Sigmoid colon (tissue), 7 donors: ENCODE data around the gene IRF7. TPM values are rescaled to one million over a fixed set of nuclear protein-coding genes. Genes with fewer than 3 reads are reported as not detected.
A peak's percentile ranks its signal among the peaks of the same experiment; 100 is the strongest.

Source experiments
- DNase-seq: peaks from one replicate; pipeline ENCODE4 v3.0.0-alpha.2; 2019
- H3K27ac ChIP-seq, 4 donors: fragments of 200-600 bp; sonication (generic); one replicate each; pipeline ENCODE4 v1.5.1; 2016 to 2019; ENCODE audit warnings: mild to moderate bottlenecking in 1 of 4
- H3K27me3 ChIP-seq, 3 donors: fragments of 200-600 bp; sonication (generic); one replicate each; pipeline ENCODE4 v1.5.1; 2019; ENCODE audit warnings: mild to moderate bottlenecking in 1 of 3
- H3K36me3 ChIP-seq, 4 donors: fragments of 200-600 bp; sonication (generic); one replicate each; pipeline ENCODE4 v1.5.1; 2016 to 2019
- H3K4me1 ChIP-seq, 4 donors: fragments of 200-600 bp; sonication (generic); one replicate each; pipeline ENCODE4 v1.5.1; 2017 to 2019
- H3K4me3 ChIP-seq, 4 donors: fragments of 200-600 bp; sonication (generic); one replicate each; pipeline ENCODE4 v1.5.1; 2017 to 2019; ENCODE audit warnings: mild to moderate bottlenecking in 2 of 4, moderate library complexity in 1 of 4
- H3K9me3 ChIP-seq, 4 donors: fragments of 200-600 bp in 3 of 4; sonication (generic) in 3 of 4; one replicate each; pipeline versions ENCODE4 v1.5.1 to v1.6.1; 2013 to 2019
- CTCF ChIP-seq, 4 experiments: fragments of 450-650 bp in 3 of 4; fragments of 200-600 bp in 1 of 4; IDR thresholded peaks; one replicate each; pipeline ENCODE4 v1.5.1; 2016 to 2019; ENCODE audit warnings: antibody characterized with exemption in 4 of 4, mild to moderate bottlenecking in 3 of 4, moderate library complexity in 2 of 4
- EP300 ChIP-seq, 4 donors: sonication (generic); formaldehyde crosslinking; IDR thresholded peaks; one replicate each; pipeline ENCODE4 v1.6.1; 2017; ENCODE audit warnings: antibody characterized with exemption in 4 of 4
- POLR2A ChIP-seq, 2 donors: fragments of 450-650 bp; IDR thresholded peaks; one replicate each; pipeline ENCODE4 v1.6.1; 2016; ENCODE audit warnings: antibody characterized with exemption in 2 of 2, mild to moderate bottlenecking in 2 of 2, moderate library complexity in 2 of 2
- POLR2AphosphoS5 ChIP-seq, 4 donors: sonication (generic); formaldehyde crosslinking; IDR thresholded peaks; one replicate each; pipeline ENCODE4 v1.6.1; 2017; ENCODE audit warnings: antibody characterized with exemption in 4 of 4
- WGBS, 2 donors: extraction: QIAGEN DNeasy Blood & Tissue Kit; methylation state at CpG; one replicate each; pipeline ENCODE4 v1.1.7; 2013; 5-methylcytosine and 5-hydroxymethylcytosine counted together
- intact Hi-C: fragments of 100-400 bp; cut with DNase I; formaldehyde crosslinking; loops from one replicate; pipeline ENCODE4 v1.15.1; 2023
- polyA plus RNA-seq, 3 donors: library from polyadenylated mRNA; stranded (reverse); fragments of 200-250 nt; gene quantifications; one replicate each; pipeline ENCODE4 v1.2.3, GENCODE V29; 2013
- total RNA-seq, 4 donors: library from RNA; depleted of rRNA; stranded (reverse); fragments of >200 nt; gene quantifications; one replicate each; pipeline ENCODE4 v1.1.0, GENCODE V29; 2016
- donor health status: healthy with polysubstance abuse.
- donor health status: Bipolar disorder and iron deficiency.
- donor health status: healthy.

IRF7 gene
- 10 to 100 TPM in 3 of 4 donors, 1 to 10 TPM in 1; 8.6 to 18.2 (median 14.2) TPM for total RNA-seq
- polyA plus RNA-seq = 10 to 100 TPM; 10.8 to 73.9 (median 26.8) TPM

- intact Hi-C loops = loop anchor here (5.0 kb wide), 1 partner anchor 38 kb away; the partner anchor contains the start of gene PHRF1
- Histone ChIP-seq H3K4me1 (peaks cover 0 to 33% (median 27%) of the 10 kb centered on the region in 4 donors), H3K27me3 (no peaks in the 10 kb centered on the region), H3K9me3 (no peaks in the 10 kb centered on the region), H3K36me3 (peaks cover 13 to 43% (median 25%) of the 10 kb centered on the region in 4 donors), H3K4me3 (peak within 1 kb of the TSS; percentile 61 to 72 (median 66)), H3K27ac (peak within 1 kb of the TSS; percentile 82 to 95 (median 87))
- peak; percentile 57 to 82 (median 78) for TF ChIP-seq POLR2AphosphoS5 (IDR thresholded peaks at IDR 0.05)
- no peak for TF ChIP-seq CTCF (IDR thresholded peaks at IDR 0.05)
- TF ChIP-seq POLR2A (IDR thresholded peaks at IDR 0.05) = peak; percentile 41 to 66
- 2% methylated on average over 66 of the region's 66 CpGs for WGBS, 2 donors
- DNase-seq = peak; percentile 97
Measured at GRCh38 chr11:615504-616319, at the start of gene IRF7. IRF7 (minus strand) TSS chr11:615950; CDS start chr11:615364, 586 bp downstream.

- intact Hi-C loops = no loop called here
- Histone ChIP-seq H3K4me1 (peaks cover 0 to 17% (median 10%) of the 10 kb centered on the region in 4 donors), H3K36me3 (peaks cover 0 to 3% (median 0%) of the 10 kb centered on the region in 4 donors), H3K9me3 (no peaks in the 10 kb centered on the region), H3K27me3 (no peaks in the 10 kb centered on the region), H3K27ac (peak overlapping the region; percentile 28 to 69 (median 63)), H3K4me3 (no peak overlapping the region)
- TF ChIP-seq EP300 (IDR thresholded peaks at IDR 0.05) (no peak), POLR2AphosphoS5 (IDR thresholded peaks at IDR 0.05) (peak in 1 of 4 donors; percentile 17)
- WGBS, 2 donors = 86 to 91% methylated on average over 15 of the region's 15 CpGs
- DNase-seq = no peak
Measured at GRCh38 chr11:665062-665703, 49.4 kb upstream of the IRF7 start.

- TF ChIP-seq POLR2AphosphoS5 (IDR thresholded peaks at IDR 0.05) = peak in 1 of 4 donors; percentile 16
- TF ChIP-seq POLR2A (IDR thresholded peaks at IDR 0.05) = no peak
- TF ChIP-seq CTCF (IDR thresholded peaks at IDR 0.05) = peak; percentile 65 to 70 (median 67)
- no peak for TF ChIP-seq EP300 (IDR thresholded peaks at IDR 0.05)
- peaks cover 0 to 17% (median 10%) of the 10 kb centered on the region in 4 donors for H3K4me1 ChIP-seq
- intact Hi-C loops = loop anchor here (2.0 kb wide), 1 partner anchor 66 kb away; no protein-coding TSS in a partner anchor
- no peaks in the 10 kb centered on the region for H3K9me3 ChIP-seq
- no peaks in the 10 kb centered on the region for H3K27me3 ChIP-seq
- H3K4me3 ChIP-seq = no peak overlapping the region
- WGBS, 2 donors = 52 to 67% methylated on average over 15 of the region's 15 CpGs
- H3K27ac ChIP-seq = no peak overlapping the region
- DNase-seq = no peak
- peaks cover 0 to 24% (median 7%) of the 10 kb centered on the region in 4 donors for H3K36me3 ChIP-seq
Measured at GRCh38 chr11:662689-663274, 47.0 kb upstream of the IRF7 start.

- no peak overlapping the region for H3K4me3 ChIP-seq
- H3K9me3 ChIP-seq = no peaks in the 10 kb centered on the region
- no peaks in the 10 kb centered on the region for H3K27me3 ChIP-seq
- 93 to 95% methylated on average over 19 of the region's 19 CpGs for WGBS, 2 donors
- no peak for DNase-seq
- peaks cover 0 to 9% (median 6%) of the 10 kb centered on the region in 4 donors for H3K4me1 ChIP-seq
- no peak overlapping the region for H3K27ac ChIP-seq
- peaks cover 0 to 33% (median 7%) of the 10 kb centered on the region in 4 donors for H3K36me3 ChIP-seq
- no peak for TF ChIP-seq POLR2AphosphoS5 (IDR thresholded peaks at IDR 0.05)
- no peak for TF ChIP-seq CTCF (IDR thresholded peaks at IDR 0.05)
- TF ChIP-seq POLR2A (IDR thresholded peaks at IDR 0.05) = no peak
- TF ChIP-seq EP300 (IDR thresholded peaks at IDR 0.05) = no peak
- intact Hi-C loops = no loop called here
Measured at GRCh38 chr11:660681-661444, 45.1 kb upstream of the IRF7 start.
